GM12865 (cell line): ENCODE results near the gene GPR25.

Experiments used
- DNase-seq: peaks from one replicate; pipeline ENCODE4 v3.0.0; 2010; ENCODE audit warnings: low read depth
- H3K4me3 ChIP-seq: 2 replicates; pipeline ENCODE4 v1.5.1; 2011; ENCODE audit warnings: mild to moderate bottlenecking, low read depth, low read length, control low read depth
- TF ChIP-seq, protein P1 (sequence below): IDR thresholded peaks from 2 replicates; pipeline ENCODE4 v1.5.1; 2011; ENCODE audit warnings: low read length, control low read depth, low read depth, inconsistent platforms; ENCODE audit not compliant: insufficient read depth; ENCODE audit errors: missing control alignments

GPR25 gene

DNA sequence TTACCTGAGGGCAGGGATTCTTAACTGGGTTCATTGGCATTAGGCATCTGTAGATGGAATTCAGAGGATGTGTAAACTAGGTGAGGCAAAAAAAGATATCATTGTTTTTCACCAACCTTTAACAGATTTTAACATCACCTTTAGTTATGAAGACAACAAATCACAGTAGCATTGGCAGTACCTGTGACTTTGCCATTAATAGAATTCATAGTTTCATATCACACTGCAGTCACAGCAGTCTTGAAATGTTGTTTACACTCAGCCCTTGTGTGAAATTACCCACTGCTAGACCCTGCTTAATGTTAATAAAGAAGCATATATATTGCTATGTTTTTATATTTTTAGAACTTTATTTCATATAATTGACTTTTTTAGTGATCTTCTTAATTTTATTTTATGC lies 20.2 kb downstream of the GPR25 start:
- peak; percentile 35 for DNase-seq
- TF ChIP-seq, protein P1, sequence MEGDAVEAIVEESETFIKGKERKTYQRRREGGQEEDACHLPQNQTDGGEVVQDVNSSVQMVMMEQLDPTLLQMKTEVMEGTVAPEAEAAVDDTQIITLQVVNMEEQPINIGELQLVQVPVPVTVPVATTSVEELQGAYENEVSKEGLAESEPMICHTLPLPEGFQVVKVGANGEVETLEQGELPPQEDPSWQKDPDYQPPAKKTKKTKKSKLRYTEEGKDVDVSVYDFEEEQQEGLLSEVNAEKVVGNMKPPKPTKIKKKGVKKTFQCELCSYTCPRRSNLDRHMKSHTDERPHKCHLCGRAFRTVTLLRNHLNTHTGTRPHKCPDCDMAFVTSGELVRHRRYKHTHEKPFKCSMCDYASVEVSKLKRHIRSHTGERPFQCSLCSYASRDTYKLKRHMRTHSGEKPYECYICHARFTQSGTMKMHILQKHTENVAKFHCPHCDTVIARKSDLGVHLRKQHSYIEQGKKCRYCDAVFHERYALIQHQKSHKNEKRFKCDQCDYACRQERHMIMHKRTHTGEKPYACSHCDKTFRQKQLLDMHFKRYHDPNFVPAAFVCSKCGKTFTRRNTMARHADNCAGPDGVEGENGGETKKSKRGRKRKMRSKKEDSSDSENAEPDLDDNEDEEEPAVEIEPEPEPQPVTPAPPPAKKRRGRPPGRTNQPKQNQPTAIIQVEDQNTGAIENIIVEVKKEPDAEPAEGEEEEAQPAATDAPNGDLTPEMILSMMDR: no peak
- H3K4me3 ChIP-seq: peak overlapping the region; percentile 70; the same call in 1 of the 2 replicates

DNA sequence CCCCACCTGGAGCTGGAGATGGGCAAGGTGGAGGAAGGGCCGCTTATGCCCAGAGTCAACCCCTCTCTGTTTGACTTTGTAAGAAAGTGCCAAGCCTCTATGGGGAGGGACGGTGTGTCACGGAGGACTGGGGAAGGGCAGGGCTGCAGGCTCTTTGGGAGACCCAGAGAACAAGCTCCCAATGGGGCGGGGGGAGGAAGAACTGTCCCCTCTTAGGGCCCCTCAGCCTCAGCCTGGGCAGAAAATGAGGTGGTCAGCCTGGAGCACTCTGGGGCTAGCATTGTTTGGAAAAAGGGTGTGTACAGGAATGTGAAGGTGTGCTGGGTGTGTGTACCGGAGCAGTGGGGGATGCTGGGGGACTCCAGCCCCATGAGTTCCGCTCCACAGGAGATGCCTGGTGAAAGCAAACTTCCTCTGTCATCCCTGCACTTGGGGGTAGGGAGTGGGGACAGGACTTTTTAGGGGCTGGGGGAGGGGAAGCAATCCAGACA lies 20.7 kb downstream of the GPR25 start:
- TF ChIP-seq, protein P1: no peak
- DNase-seq: no peak
- no peak overlapping the region for H3K4me3 ChIP-seq

DNA sequence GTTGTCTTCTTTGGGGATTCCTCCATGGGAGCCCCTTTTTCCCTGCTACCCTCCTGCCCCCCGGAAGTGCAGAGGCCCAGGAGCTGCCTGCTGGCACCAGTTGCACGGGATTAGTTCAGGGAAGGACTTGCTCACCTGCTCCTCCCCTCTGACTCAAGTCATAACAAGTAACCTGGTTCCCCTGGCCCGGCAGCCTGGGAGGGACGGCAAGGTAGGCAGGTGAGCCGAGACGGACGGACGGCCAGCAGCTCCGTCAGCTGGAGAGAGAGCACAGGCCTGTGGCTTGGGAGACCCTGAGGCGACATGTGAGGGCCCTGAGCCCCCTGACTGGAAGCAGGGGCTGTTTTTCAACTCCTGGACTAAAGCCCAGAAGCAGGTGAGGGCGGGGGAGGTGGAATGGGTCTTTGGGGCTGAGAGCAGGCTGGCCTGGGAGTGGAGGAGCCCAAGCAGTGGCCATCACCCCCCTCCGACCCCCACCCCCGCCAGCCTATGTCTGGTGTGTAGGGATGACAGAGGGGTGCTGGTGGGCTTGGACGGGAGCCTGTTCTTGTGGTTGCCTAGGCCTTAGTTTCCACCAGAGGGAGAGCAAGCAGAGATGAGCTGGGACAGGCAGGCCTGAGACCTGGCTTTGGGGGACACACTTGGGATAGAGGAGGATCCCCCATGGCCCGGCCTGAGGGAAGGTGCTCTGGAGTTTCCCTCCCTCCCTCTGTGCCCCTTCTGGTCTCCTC lies 22.1 kb downstream of the GPR25 start, which contains the start of gene INAVA:
INAVA (plus strand) TSS at position 189 of the 731 bp plus-strand sequence. CDS start 3,501 bp downstream, outside the sequence.
- no peak within 1 kb of the TSS for H3K4me3 ChIP-seq
- TF ChIP-seq, protein P1: no peak
- DNase-seq: no peak

DNA sequence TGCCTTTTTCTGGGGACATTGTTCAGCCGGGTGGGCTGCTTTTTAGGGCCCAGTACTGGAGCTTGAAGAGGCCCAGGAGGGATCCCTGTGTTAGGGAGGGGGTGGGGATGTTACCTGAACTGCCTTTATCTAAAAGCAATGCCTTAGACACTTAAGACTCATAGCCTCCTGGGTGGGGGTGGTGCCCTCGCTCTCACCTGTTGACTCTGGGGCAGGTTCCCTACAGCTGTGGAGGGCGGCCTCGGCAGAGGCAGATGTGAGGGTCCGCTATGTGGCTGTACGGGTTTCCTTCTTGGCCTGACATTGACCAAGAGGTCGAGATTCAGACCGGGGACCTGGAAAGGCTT lies 22.6 kb downstream of the GPR25 start:
- TF ChIP-seq, protein P1: no peak
- no peak for DNase-seq
- H3K4me3 ChIP-seq: no peak overlapping the region

DNA sequence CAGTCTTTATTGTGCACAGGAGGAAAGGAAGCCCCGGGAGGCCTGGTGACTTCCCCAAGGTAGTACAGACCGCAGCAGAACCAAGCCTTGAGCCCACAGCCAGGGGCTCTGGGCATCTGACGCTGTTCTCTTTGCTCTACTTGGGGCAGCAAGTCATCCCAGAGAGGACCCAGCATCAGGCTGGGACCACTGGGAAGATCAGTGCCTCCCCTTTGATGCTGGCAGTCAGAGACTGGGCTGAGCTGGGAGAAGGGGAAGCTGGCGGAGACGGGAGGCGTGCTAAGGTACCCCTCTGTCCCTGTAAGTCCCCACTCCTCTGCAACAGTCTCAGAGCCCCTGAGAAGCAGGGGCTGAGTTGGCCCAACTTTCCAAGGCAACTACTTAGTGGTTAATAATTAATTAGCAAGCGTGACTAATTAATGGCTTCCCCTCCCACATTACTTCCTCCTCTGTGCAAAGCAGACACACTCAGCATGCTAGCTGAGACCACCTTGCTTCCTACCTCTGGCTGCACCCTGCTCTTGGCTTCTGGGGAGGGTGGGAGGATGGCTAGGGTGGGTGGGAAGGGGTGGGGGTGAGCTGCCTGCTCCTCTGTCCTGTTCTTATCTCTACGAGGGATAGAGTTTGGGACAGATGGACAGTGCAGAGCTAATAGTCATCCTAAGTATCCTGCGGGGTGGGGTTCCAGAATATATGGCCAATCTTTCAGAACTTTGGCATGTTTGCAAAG lies 23.2 kb downstream of the GPR25 start:
- no peak overlapping the region for H3K4me3 ChIP-seq
- no peak for DNase-seq
- TF ChIP-seq, protein P1: no peak

DNA sequence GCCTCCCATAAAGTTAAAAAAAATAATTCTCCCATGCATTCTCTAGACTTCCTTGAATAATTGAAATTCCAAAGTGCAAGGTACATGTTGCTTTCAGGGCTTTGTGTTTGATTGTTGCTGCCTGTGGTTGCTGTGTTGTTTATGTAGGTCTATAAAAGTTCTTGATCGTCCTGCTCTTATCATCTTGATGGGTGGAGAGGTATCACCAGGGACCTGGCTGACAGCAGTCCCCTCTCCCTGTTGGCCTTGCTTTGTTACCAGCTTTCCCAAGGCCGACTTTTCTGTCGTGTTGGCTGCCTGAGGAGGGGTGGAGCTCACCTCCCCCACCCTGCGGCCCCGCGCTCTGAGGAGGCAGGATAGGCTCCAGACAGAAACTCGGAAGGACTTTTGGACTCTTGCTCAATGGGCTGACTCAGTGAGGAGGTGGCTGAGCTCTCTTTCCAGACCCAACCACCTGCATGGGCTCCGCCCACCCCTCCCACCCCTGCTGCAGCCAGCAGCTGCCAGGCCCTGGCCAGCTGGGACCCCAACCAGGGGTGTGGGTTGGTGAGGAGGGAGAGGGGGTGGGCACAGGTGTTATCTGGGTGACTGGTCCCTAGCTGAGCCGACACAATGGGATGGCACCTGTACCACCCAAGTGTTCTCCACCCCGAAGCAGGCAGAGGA lies 23.9 kb downstream of the GPR25 start:
- DNase-seq: no peak
- H3K4me3 ChIP-seq: no peak overlapping the region
- TF ChIP-seq, protein P1: no peak
